HepG2 (cell line): Measurements from ENCODE around the gene ZMAT2. TPM values are rescaled to one million over a fixed set of nuclear protein-coding genes. Genes with fewer than 3 reads are reported as not detected.

Experiments
- EED ChIP-seq: sonication (generic); formaldehyde crosslinking; IDR thresholded peaks from 2 replicates; pipeline ENCODE4 v1.5.0; 2020; ENCODE audit warnings: mild to moderate bottlenecking, missing genetic modification reagents
- HNRNPK ChIP-seq: fragments of 200-400 bp; formaldehyde crosslinking; IDR thresholded peaks from 2 replicates; pipeline ENCODE4 v1.6.1; 2018; ENCODE audit warnings: low read length, low read depth, moderate library complexity, mild to moderate bottlenecking; ENCODE audit not compliant: poor library complexity, severe bottlenecking
- JDP2 ChIP-seq: sonication (generic); formaldehyde crosslinking; IDR thresholded peaks from 2 replicates; pipeline ENCODE4 v1.8.1; 2022; ENCODE audit warnings: missing genetic modification reagents, borderline replicate concordance
- KAT8 ChIP-seq: IDR thresholded peaks from 2 replicates; pipeline ENCODE4 v1.6.1; 2016; ENCODE audit warnings: missing genetic modification reagents, missing compliant biosample characterization
- KLF11 ChIP-seq: IDR thresholded peaks from 2 replicates; pipeline ENCODE4 v1.6.1; 2016; ENCODE audit warnings: missing compliant biosample characterization
- NFKBIZ ChIP-seq: IDR thresholded peaks from 2 replicates; pipeline ENCODE4 v1.6.1; 2018; ENCODE audit warnings: missing genetic modification reagents, missing compliant biosample characterization
- NFYB ChIP-seq: sonication (generic); formaldehyde crosslinking; IDR thresholded peaks from 2 replicates; pipeline ENCODE4 v1.4.0; 2020; ENCODE audit warnings: missing genetic modification reagents
- RFX3 ChIP-seq: IDR thresholded peaks from 2 replicates; pipeline ENCODE4 v1.6.1; 2016; ENCODE audit warnings: missing biosample characterization, missing genetic modification reagents
- SP140L ChIP-seq: sonication (generic); formaldehyde crosslinking; IDR thresholded peaks from 2 replicates; pipeline ENCODE4 v1.4.0; 2020; ENCODE audit warnings: missing genetic modification reagents, borderline replicate concordance
- SP2 ChIP-seq: sonication (generic); formaldehyde crosslinking; IDR thresholded peaks from 2 replicates; pipeline ENCODE4 v1.5.1; 2020; ENCODE audit warnings: mild to moderate bottlenecking, missing genetic modification reagents
- ZNF230 ChIP-seq: sonication (generic); formaldehyde crosslinking; IDR thresholded peaks from 2 replicates; pipeline ENCODE4 v1.4.0; 2020; ENCODE audit warnings: mild to moderate bottlenecking, missing genetic modification reagents
- ZNF383 ChIP-seq: sonication (generic); formaldehyde crosslinking; IDR thresholded peaks from 2 replicates; pipeline ENCODE4 v1.4.0; 2020; ENCODE audit warnings: missing genetic modification reagents, mild to moderate bottlenecking, borderline replicate concordance
- ZNF557 ChIP-seq: sonication (generic); formaldehyde crosslinking; IDR thresholded peaks from 2 replicates; pipeline ENCODE4 v1.4.0; 2020; ENCODE audit warnings: missing genetic modification reagents
- ZNF619 ChIP-seq: sonication (generic); formaldehyde crosslinking; IDR thresholded peaks from 2 replicates; pipeline ENCODE4 v1.4.0; 2020; ENCODE audit warnings: mild to moderate bottlenecking, missing genetic modification reagents
- ZNF644 ChIP-seq: IDR thresholded peaks from 2 replicates; pipeline ENCODE4 v1.6.1; 2016; ENCODE audit warnings: low read depth
- ZNF790 ChIP-seq: sonication (generic); formaldehyde crosslinking; IDR thresholded peaks from 2 replicates; pipeline ENCODE4 v1.8.0; 2022; ENCODE audit warnings: missing genetic modification reagents, mild to moderate bottlenecking, borderline replicate concordance
- polyA plus RNA-seq, 8 experiments: library from polyadenylated mRNA; depleted of rRNA in 3 of 8; stranded (reverse) in 7 of 8; unstranded in 1 of 8; fragments of >200 nt; fragmentation: Illumina TruSeq in 4 of 8; extraction: Trizol in 4 of 8; gene quantifications; 2 replicates each; pipeline versions ENCODE4 v1.2.1 to v1.2.3, GENCODE V29; 2011 to 2016; ENCODE audit warnings: low read depth in 4 of 8, missing spikeins in 1 of 8, mixed read lengths in 1 of 8; ENCODE audit not compliant: insufficient read depth in 1 of 8
- total RNA-seq, 5 experiments: library from RNA; depleted of rRNA; stranded (reverse); fragments of >200 nt; fragmentation: Illumina TruSeq; extraction: Trizol; gene quantifications; 2 replicates each; pipeline ENCODE4 v1.2.3, GENCODE V29; 2016; ENCODE audit warnings: low read depth in 1 of 5
- TF ChIP-seq, protein P1 (sequence below): sonication (generic); formaldehyde crosslinking; IDR thresholded peaks from 2 replicates; pipeline ENCODE4 v1.4.0; 2020; ENCODE audit warnings: low read depth, missing genetic modification reagents
- TF ChIP-seq, protein P2 (sequence below): IDR thresholded peaks from 2 replicates; pipeline ENCODE4 v1.6.1; 2018; ENCODE audit warnings: missing genetic modification reagents, mild to moderate bottlenecking, missing compliant biosample characterization
- TF ChIP-seq, protein P3 (sequence below): sonication (generic); formaldehyde crosslinking; IDR thresholded peaks from 2 replicates; pipeline ENCODE4 v1.8.0; 2022; ENCODE audit warnings: missing genetic modification reagents, low read depth, mild to moderate bottlenecking, borderline replicate concordance
- TF ChIP-seq, protein P4 (sequence below): sonication (generic); formaldehyde crosslinking; IDR thresholded peaks from 2 replicates; pipeline ENCODE4 v1.4.0; 2020; ENCODE audit warnings: missing genetic modification reagents

The ZMAT2 gene
- total and polyA plus RNA-seq, 2 of the 13 experiments (the other 11 are each of a cell fraction or from before 2014, with no cell fraction given) = 35.4 to 92.8 TPM

DNA sequence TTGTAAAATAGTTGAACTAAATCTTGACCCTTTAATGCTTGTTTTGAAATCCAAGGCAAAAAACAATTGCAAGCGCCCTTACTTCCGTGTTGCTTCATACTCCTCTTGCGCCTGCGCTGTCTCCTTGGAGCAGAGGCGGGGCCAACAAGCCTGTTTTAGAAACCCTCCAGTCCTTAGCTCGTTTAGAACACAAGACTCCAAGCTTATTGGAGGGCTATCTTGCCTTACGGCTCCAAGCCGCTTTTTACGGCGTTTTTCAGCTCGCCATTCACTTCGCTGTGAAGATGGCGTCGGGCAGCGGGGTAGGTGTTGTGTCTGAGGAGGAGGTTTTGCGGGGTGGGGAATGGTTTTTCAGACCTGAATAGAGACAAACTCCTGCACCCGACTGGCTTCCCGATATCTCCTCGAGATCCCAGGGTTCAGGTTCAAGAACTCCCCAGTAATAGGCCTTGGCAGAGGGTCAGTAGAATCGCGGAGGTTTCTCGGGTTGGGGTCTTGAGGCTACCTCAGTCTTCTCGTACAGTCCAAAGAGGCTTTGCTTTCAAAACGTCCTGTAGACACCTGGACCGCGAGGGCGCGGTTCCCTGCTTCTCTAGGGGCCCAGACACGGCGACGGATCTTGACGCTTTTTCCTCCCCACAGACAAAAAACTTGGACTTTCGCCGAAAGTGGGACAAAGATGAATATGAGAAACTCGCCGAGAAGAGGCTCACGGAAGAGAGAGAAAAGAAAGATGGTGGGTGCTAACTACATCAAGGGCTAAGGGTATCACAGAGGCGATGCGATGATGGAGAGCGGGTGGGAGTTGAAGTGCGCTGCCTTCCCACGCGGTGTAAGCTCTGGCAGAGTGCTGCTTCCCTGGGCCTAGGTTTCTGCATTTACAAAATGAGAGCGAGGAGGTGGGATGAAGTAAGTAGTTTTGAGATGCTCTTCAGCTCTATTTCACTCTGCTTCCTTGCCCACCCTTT is at the start of gene ZMAT2 (continued):
- TF ChIP-seq, protein P1, sequence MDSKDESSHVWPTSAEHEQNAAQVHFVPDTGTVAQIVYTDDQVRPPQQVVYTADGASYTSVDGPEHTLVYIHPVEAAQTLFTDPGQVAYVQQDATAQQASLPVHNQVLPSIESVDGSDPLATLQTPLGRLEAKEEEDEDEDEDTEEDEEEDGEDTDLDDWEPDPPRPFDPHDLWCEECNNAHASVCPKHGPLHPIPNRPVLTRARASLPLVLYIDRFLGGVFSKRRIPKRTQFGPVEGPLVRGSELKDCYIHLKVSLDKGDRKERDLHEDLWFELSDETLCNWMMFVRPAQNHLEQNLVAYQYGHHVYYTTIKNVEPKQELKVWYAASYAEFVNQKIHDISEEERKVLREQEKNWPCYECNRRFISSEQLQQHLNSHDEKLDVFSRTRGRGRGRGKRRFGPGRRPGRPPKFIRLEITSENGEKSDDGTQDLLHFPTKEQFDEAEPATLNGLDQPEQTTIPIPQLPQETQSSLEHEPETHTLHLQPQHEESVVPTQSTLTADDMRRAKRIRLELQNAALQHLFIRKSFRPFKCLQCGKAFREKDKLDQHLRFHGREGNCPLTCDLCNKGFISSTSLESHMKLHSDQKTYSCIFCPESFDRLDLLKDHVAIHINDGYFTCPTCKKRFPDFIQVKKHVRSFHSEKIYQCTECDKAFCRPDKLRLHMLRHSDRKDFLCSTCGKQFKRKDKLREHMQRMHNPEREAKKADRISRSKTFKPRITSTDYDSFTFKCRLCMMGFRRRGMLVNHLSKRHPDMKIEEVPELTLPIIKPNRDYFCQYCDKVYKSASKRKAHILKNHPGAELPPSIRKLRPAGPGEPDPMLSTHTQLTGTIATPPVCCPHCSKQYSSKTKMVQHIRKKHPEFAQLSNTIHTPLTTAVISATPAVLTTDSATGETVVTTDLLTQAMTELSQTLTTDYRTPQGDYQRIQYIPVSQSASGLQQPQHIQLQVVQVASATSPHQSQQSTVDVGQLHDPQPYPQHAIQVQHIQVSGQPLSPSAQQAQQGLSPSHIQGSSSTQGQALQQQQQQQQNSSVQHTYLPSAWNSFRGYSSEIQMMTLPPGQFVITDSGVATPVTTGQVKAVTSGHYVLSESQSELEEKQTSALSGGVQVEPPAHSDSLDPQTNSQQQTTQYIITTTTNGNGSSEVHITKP = peak; percentile 71
- TF ChIP-seq ZNF619 (CRISPR knock-in tag) (peak; percentile 49; the same call in 1 of the 2 replicates), SP140L (no peak), ZNF790 (CRISPR knock-in tag) (no peak), ZNF230 (CRISPR knock-in tag) (no peak), RFX3 (peak; percentile 86), KLF11 (CRISPR knock-in tag) (0 out of 2 replicates have a peak, but pooled peaks have one; percentile 45), ZNF644 (CRISPR knock-in tag) (no peak), SP2 (CRISPR knock-in tag) (peak; percentile 86), ZNF557 (no peak), ZNF383 (no peak), KAT8 (CRISPR knock-in tag) (peak; percentile 99), HNRNPK (no peak), JDP2 (no peak), NFKBIZ (CRISPR knock-in tag) (no peak), NFYB (CRISPR knock-in tag) (peak; percentile 95), EED (peak; percentile 19; the same call in 1 of the 2 replicates)
- TF ChIP-seq, protein P2, sequence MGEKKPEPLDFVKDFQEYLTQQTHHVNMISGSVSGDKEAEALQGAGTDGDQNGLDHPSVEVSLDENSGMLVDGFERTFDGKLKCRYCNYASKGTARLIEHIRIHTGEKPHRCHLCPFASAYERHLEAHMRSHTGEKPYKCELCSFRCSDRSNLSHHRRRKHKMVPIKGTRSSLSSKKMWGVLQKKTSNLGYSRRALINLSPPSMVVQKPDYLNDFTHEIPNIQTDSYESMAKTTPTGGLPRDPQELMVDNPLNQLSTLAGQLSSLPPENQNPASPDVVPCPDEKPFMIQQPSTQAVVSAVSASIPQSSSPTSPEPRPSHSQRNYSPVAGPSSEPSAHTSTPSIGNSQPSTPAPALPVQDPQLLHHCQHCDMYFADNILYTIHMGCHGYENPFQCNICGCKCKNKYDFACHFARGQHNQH (CRISPR knock-in tag) = peak; percentile 64; the same call in 1 of the 2 replicates
- TF ChIP-seq, protein P3, sequence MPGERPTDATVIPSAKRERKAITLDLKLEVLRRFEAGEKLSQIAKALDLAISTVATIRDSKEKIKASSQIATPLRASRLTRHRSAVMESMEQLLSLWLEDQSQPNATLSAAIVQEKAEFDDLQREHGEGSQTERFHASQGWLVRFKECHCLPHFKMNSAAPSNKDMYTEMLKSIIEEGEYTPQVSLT = no peak
- TF ChIP-seq, protein P4, sequence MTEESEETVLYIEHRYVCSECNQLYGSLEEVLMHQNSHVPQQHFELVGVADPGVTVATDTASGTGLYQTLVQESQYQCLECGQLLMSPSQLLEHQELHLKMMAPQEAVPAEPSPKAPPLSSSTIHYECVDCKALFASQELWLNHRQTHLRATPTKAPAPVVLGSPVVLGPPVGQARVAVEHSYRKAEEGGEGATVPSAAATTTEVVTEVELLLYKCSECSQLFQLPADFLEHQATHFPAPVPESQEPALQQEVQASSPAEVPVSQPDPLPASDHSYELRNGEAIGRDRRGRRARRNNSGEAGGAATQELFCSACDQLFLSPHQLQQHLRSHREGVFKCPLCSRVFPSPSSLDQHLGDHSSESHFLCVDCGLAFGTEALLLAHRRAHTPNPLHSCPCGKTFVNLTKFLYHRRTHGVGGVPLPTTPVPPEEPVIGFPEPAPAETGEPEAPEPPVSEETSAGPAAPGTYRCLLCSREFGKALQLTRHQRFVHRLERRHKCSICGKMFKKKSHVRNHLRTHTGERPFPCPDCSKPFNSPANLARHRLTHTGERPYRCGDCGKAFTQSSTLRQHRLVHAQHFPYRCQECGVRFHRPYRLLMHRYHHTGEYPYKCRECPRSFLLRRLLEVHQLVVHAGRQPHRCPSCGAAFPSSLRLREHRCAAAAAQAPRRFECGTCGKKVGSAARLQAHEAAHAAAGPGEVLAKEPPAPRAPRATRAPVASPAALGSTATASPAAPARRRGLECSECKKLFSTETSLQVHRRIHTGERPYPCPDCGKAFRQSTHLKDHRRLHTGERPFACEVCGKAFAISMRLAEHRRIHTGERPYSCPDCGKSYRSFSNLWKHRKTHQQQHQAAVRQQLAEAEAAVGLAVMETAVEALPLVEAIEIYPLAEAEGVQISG (CRISPR knock-in tag) = peak; percentile 95
